Embryonic facial prominence (tissue), 1 donor: Measurements from ENCODE around the gene TRIM63.
A peak's percentile ranks its signal among the peaks of the same experiment; 100 is the strongest.
"Not testable (repeated sequence)": the region's sequence is repeated elsewhere in the genome, so short reads cannot be mapped to it uniquely, and the experiment has no call there.

Source experiments
- DNase-seq: peaks from one replicate; pipeline ENCODE4 v3.0.0-alpha.2; 2016; ENCODE audit errors: extremely low spot score

Gene TRIM63

DNA sequence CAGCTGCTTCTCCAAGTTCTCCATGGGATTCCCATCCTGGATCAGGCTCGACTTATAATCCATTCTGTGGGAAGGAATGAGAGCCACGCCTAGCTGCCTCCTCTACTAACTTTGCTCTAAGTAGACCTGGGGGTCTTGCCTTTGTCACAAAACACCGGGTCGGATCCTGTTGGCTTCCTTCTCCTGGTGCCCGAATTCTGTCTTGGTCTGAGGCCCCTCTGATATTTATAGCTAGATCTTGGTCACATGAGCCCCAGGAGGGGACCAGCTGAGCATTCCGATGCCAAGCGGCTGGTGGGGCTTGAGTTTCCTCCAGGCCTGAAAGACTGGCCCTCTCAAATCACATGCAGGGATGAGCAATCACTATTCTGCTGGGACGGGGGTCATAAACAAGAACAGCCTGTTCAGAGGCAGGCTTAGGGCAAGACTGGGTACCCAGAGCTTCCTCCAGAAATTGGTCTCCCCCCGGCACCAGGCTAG lies at the start of gene TRIM63:
TRIM63 (minus strand) TSS at position 199 of the 480 bp plus-strand sequence; CDS start at position 63, 136 bp downstream.
- DNase-seq = no peak

DNA sequence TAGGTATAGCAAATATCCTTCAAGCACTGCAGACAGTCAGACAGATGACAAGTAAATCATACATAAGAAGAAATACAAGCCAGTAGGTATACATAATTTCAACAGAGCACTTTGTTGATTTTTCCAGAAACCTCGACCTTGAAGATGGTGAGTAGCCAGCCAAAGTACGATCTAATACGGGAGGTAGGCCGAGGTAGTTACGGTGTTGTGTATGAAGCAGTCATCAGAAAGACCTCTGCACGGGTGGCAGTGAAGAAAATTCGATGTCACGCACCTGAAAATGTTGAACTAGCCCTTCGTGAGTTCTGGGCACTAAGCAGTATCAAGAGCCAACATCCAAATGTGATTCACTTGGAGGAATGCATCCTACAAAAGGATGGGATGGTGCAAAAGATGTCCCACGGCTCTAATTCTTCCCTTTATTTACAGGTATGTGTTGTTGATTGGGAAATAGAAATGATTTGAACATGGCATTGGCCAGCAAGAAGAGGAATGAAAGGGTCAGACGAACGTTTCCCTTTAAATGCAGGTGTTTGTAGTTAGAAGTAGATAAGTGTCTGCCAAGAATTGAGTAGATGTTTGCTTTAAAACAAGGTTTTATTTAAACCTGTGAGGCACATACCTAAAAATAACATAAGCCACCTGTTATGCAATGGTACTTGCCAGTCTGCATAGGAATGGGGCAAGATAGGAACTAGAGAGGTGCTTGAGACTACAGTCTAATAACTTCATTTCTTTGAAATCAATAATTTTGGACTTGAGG lies 46.9 kb upstream of the TRIM63 start:
- DNase-seq = no peak

DNA sequence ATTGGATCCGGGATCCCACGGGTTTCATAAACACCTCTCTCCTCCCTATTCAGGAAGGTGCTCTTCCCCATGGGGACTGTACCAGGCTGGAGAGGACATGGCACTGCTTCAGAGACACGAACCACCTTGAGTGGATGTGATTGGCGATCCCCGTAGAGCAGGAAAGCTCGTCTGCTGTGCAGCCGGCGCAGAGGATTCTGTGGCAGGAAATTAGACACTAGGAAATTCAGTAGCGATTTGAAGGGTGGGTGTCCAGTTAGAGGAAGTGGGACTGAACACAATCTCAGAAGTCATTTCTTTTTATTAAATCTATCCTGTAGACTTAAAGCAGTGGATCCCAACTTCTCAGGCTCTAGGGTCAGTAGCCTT lies 45.0 kb upstream of the TRIM63 start:
- DNase-seq = no peak

DNA sequence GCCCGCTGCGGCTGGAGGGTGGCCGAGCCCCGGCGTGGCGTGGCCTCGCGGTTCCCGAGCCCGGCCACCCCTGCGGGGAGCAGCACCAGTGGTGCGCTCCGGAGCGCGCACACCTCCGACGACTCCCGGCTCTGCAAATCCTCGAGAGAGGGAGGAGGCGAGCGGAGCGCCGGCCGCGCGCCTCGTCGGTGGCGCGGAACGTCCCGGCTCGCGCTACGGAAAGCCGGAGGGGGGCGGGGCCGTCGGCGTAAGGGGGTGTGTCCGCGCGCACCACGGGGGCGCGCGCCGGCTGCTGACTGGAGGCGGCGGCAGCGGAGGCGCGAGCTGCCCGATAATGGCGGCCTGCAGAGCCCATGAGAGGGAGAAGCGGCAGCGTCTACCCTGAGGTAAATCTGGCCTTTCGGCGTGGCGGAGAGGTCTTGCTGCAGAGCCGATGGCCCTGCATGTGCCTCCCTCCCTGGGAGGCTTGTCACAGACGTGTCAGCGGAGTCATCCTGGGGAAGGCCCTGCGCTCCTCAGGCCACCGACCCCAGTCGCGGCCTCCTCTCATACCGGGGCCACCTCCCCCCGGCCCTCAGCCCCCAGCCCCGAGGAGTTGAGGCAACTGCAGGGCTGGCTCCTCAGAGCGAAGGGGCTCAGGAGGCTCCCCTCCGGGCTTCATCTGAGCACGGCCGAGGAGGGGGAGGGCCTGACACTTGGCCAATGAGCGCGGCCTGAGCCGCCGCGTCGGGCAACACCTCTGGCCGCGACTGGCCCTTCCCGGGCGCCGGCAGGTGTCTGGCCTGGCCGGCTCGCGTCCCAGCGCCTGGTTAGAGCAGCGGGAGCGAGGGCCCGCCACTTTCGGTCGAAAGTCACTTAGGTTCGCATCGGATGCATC lies 44.3 kb upstream of the TRIM63 start, which contains the start of gene PDIK1L:
PDIK1L (plus strand) TSS at position 295 of the 877 bp plus-strand sequence. CDS start 2,485 bp downstream, outside the sequence.
- peak; percentile 91 for DNase-seq

DNA sequence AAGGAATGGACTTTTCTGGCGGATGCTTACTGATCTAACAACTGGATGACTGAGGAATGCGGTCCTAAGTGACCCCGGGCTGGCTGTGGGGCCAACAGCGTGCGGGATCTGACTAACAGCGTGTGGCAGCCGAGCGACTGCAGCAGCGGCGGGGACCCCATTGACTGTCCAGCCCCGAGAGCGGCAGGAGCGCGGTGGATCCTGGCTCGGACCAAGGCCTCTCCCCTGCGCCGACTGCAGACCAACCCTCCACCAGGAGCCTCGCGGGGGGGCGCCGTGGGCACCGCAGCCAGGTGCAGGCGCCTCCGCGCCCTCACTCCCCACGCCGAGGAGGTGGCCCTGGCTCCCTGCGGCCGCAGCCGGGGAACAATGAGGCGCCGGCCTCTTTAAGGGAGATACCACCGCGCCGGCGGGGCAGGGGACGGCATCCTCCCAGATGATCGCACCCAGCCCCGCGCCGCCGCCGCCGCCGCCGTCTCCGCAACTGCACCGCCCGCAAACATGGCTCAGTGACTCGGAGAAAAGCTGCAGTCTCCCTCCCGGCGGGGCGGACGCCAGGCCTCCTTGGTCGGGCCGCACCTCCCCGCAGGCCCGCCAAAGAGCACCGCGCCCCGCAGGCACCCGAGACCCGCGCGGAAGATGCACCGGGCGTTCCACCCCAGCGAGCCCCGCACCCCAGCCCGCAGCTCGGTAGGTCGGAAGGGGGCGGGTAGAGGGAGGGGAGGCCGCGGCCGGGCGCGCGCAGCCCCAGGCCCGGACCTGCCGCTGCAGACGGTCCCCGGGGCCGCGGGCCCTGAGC lies 43.5 kb upstream of the TRIM63 start:
- DNase-seq = no peak

DNA sequence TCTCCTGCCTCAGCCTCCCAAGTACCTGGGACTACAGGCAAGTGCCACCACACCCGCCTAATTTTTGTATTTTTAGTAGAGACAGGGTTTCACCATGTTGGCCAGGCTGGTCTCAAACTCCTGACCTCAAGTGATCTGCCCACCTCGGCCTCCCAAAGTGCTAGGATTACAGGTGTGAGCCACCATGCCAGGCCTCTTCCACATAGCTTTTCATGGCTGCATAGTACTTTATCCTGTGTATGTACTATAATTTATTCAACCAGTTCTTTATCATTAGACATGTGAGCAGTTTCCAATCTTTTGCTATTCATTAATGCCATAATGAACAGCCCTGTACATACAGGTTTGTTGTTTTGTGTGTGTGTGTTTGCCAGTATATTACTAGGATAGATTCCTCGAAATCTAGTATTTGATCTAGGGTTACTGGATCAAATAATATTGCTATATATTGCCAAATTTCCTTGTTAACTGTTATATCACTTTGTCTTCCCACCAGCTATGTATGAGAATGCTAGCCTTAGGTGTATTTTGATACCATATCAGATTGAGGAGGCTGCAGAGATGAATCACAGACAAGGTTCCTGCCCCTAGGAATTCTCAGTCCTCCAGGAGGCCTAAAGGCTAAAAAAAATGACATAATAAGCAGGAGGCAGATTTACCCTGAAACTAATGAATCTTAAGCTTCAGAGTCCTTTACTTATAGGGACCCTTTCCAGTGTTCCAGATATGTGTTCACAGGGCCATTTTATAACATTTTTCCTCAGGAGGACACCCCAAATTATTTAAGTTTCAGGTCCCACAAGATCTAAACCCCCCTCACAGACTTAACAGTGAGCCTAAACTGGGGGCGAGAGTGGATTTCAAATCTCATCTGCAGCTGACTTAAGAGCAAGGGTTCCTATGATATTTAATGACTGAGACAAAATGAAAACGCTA lies 42.1 kb upstream of the TRIM63 start:
- DNase-seq = no peak

DNA sequence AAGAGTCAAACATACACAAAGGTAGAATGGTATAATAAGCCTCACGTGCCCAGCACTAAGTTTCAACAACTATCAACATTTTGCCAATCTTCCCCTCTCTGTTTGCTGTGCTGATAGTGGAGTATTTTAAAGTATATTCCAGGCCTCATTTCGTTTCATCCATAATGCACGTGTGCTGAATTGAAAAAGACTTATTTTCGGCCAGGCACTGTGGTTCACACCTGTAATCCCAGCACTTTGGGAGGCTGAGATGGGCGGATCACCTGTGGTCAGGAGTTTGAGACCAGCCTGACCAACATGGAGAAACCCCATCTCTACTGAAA lies 37.8 kb upstream of the TRIM63 start:
- DNase-seq = not testable (repeated sequence)

DNA sequence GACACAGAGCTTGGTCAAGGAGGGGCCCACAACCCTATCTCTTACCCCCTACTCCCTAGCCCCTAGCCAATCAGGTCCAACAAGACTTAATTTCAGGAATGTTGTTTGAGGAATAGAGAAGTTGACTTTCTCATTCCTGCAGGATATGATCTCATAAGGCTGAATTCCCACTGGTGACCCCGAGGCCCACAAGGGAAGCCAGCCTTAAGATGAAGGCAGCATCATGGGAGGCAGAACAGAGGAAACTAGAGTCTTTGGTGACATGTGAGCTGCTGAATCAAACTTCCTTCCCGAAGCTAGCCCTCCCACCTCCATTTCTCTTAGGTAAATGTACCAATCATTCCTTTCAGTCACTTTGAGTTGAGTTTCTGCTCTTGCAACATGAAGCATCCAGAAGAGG lies 35.1 kb upstream of the TRIM63 start:
- DNase-seq = no peak

DNA sequence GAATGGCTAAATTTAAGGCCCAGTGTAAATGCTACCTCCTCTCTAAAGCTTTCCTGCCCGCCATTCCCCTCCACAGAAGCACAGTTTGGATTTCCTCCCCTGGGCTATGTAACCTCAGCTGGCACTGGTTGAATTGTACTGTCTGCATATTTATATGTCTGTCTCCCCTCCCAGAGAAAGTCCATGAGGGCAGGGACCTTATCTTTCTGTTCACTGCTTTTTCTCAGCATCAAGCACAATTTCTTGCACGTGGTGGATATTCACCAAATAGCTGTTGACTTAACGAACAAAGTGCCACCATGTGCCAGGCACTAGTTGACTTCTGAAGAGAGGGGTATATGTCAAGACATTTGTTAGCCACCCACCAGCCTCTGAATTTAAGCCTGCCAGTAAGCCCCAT lies 34.7 kb upstream of the TRIM63 start:
- DNase-seq = no peak

DNA sequence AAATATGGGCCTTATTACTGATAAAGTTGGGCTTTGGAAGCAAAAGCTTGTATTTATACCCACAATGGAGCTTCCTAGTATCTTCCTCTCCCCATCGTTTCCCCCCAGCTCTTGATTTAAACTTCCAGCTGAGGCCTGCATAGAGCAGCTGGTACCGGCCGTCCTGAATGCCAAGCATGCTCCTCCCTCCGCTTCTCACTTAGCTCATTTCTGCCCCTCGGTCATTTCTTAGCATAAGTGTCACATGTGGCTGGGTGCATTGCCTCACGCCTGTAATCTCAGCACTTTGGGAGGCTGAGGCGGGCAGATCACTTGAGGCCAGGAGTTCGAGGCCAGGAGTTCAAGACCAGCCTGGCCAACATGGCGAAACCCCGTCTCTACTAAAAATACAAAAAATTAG lies 32.8 kb upstream of the TRIM63 start:
- DNase-seq = not testable (repeated sequence)

DNA sequence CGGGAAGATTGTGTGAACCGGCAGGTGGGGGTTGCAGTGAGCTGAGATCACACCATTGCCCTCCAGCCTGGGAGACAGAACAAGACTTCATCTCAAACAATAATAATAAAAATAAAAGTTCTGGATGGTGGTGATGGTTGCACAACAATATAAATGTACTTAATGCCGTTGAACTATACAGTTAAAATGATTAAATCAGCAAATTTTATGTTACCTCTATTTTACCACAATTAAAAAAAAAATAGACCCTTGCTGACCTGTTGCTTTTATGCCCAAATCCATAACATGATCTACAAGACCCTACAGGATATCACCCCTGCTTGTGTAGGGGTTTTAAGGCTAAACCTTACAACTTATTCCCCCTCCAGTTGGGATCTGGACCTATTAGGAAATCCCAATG lies 32.4 kb upstream of the TRIM63 start:
- DNase-seq = no peak

DNA sequence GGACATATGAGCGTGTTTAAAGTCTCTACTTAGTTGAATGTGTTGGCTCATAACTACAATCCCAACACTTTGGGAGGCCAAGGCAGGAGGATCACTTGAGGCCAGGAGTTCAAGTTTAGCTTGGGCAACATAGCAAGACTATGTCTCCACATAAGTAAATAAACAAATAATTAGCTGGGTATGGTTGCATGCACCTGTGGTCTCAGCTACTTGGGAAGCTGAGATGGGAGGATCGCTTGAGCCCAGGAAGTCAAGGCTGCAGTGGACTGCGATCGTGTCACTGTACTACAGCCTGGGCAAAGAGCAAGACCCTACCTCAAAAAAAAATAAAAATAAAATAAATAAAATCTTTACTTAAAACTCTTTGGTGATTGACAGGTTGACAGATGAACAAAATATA lies 31.2 kb upstream of the TRIM63 start:
- DNase-seq = no peak

DNA sequence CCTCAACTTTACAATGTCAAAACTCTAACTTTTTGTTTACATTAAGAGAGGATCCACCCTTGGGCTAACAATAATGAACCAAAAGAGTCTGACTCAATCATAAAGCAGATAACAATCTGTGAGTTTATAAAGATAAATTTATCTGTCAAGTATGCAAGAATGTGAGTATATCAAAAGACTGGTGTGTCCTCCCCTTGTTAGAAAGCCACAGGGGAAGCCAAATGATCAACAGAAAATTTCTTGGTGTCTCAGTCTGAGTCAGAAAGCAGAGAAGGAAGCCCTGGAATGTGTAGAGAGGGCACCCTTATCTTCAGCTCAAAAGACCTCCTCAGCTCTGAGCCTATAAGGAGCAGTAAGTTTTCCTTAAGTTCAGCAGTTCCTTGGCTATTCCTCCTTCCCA lies 30.3 kb upstream of the TRIM63 start:
- DNase-seq = no peak

DNA sequence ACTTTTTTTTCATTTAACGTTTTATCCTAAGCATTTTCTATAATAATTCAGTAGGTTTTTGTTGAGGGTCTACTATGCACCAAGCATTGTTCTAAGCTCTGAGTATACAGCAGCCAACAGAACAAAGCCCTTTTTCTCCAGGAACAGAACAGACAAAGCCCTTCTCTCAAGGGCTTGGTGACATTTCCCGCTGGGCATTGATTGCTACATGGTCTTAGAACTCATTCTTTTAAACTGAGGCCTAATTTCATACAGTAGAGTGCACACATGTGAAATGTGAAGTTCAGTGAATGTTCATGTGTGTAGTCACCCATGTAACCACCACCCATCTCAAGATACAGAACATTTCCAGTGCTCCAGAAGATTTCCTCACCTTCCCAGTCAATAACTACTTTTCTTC lies 29.0 kb upstream of the TRIM63 start:
- DNase-seq = no peak

DNA sequence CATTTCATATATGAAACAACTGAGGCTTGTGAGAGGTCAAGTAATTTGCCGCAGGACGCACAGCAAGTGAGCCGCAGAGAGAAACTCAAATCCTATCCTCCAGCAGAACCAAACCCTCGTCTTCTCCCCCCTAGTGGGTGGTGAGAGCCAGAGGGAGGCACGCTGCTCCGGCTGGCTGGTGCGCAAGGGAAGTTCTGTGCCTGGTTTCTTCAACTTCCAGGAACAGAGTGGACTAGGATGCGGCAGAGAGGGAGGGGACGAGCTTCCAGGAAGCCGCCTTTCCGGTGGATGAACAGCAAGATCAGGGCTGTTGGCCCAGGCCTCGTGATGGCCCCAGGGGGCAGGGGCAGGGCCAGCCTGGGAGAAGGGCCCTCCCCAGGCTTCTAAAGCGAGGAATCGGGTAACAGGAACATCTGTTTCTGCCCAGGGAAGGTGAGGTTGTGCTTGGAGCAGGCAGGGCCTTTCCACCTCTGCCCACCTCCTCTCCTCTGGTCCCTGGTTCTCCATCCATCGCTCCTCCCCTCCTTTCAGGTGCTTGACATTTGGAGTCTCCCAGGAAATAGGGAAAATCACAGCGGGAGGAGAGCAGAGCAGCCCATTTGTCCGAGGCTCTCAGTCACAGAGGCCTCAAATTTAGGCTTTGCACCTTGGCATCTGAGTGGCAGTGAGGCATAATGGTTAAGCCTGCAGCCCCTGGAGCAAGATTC lies 27.4 kb upstream of the TRIM63 start:
- DNase-seq = no peak

DNA sequence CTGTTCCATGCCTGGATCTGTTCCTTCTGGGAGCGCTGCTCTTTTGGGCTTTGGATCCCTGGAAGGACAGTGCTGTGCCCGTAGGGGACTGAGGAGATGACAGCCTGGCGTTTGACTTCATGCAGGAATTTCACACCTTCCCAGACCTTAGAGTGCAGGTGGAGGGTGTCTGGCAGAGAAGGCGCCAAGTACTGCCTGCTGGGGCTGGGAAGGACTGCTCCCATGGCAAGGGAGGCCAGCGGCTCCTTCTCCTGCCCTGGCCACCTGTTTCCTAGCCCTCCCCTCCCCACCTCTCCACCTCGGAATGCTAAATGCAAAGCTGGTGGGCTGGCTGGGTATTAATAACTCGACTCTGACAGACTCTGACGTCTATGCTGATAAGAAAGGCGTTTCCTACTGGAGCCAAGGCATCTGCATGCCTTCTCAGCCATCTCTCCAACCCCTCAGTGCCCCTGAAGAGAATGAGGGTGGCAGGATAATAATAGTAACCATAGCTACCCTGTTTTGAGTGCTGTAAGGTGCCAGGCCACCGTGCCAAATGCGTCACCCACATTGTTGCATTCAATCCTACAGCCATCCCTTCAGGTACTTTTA lies 26.7 kb upstream of the TRIM63 start:
- no peak for DNase-seq

DNA sequence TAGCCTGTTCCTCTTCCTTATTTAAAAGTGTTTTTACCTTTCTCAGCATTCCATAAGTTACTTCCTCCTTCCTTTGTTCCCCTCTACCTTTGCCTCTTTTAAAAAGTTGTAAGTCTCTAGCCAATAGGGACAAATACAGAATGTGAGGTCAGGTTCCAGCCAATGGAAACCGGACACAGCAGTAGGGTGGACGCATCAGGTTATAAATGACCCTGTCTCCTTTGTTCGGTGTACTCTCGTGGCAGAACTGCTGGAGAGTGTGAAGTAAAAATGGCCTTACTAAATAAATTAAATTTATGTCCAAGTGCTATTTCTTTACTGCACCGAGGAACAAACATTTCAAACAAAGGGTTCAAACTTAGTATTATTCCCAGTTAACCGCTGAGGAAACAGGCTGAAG lies 26.1 kb upstream of the TRIM63 start:
- DNase-seq = not testable (repeated sequence)

DNA sequence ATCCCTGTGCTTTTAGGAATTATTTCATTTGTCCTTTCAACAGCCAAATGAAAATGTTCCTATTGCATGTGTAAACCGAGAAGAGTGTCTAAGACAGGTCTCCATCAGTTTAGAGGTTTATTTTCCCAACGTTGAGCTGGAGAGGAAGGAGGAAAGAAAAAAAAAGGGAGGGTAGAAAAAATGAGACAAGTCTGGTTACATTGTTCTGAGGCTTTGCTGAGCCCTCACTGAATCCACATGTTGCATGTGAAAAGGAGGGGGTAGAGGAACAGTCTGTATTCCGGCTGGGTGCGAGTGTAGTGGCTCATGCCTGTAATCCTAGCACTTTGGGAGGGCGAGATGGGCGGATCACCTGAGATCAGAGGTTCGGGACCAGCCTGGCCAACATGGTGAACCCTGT lies 25.0 kb upstream of the TRIM63 start:
- no peak for DNase-seq

DNA sequence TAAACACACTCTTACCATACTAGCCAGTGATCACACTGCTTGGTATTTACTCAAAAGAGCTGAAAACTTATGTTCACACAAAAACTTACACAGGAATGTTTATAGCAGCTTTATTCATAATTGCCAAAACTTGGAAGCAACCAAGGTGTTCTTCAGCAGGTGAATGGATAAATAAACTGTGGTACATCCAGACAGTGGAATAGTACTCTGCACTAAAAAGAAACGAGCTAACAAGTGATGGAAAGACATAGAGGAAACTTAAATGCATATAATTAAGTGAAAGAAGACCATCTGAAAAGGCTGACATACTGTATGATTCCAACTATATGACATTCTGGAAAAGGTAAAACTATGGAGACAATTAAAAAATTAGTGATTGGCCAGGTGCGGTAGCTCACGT lies 23.5 kb upstream of the TRIM63 start:
- DNase-seq = no peak

DNA sequence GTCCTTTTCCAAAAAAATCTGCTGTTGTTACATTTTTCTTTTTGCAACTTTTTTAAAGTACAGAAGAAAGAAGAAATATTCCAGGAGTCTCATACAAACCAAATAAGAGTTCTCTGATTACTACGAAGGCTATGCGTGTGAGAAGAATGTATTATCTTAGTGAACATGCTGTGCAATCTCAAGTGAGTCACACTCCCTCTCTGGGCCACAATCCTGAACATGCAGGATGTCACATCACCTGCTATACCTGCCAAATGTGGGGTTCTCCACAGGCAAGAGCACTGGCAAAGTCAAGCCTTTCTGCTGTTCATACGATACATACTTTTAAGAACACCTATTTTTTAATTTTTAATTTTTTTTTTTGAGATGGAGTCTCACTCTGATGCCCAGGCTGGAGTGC lies 21.7 kb upstream of the TRIM63 start:
- DNase-seq = no peak
